ENCODE measurements around the gene NOP14. TPM values are rescaled to one million over a fixed set of nuclear protein-coding genes. Genes with fewer than 3 reads are reported as not detected.

Gene NOP14
- total RNA-seq, 1 donor from 2014 or later, result 31.5 TPM

- H3K27me3 Mint-ChIP-seq, result no peaks in the 10 kb centered on the region
- no peak for DNase-seq (ENCODE audit: low spot score, unreplicated experiment)
- H3K9me3 Mint-ChIP-seq (ENCODE audit: low read depth), result no peaks in the 10 kb centered on the region
- H3K27ac Mint-ChIP-seq, result no peak overlapping the region
- peaks cover 26% of the 10 kb centered on the region for H3K36me3 Mint-ChIP-seq (ENCODE audit: insufficient read depth)
- H3K4me1 Mint-ChIP-seq (ENCODE audit: low read depth), result no peaks in the 10 kb centered on the region
- H3K4me3 Mint-ChIP-seq (ENCODE audit: low read depth), result no peak overlapping the region
- no peak for TF ChIP-seq CTCF (IDR thresholded peaks at IDR 0.05; ENCODE audit: unreplicated experiment)
These were observed 18.4 kb downstream of the NOP14 start for GRCh38 chr4:2944586-2945526.

GRCh38 chr4:2944091-2944482 is 19.1 kb downstream of the NOP14 start:
- no peak for DNase-seq (ENCODE audit: low spot score, unreplicated experiment)
- Mint-ChIP-seq H3K9me3 (ENCODE audit: low read depth) (no peaks in the 10 kb centered on the region), H3K27ac (peak overlapping the region; percentile 20), H3K27me3 (no peaks in the 10 kb centered on the region), H3K4me3 (ENCODE audit: low read depth) (no peak overlapping the region), H3K4me1 (ENCODE audit: low read depth) (no peaks in the 10 kb centered on the region), H3K36me3 (ENCODE audit: insufficient read depth) (peaks cover 26% of the 10 kb centered on the region)
- no peak for TF ChIP-seq CTCF (IDR thresholded peaks at IDR 0.05; ENCODE audit: unreplicated experiment)

- Mint-ChIP-seq H3K9me3 (ENCODE audit: low read depth) (no peaks in the 10 kb centered on the region), H3K4me3 (ENCODE audit: low read depth) (no peak overlapping the region), H3K4me1 (ENCODE audit: low read depth) (no peaks in the 10 kb centered on the region), H3K36me3 (ENCODE audit: insufficient read depth) (peaks cover 26% of the 10 kb centered on the region), H3K27me3 (no peaks in the 10 kb centered on the region), H3K27ac (peak overlapping the region; percentile 82)
- DNase-seq (ENCODE audit: low spot score, unreplicated experiment), result no peak
- TF ChIP-seq CTCF (IDR thresholded peaks at IDR 0.05; ENCODE audit: unreplicated experiment), result no peak
These were observed 19.7 kb downstream of the NOP14 start for GRCh38 chr4:2943364-2944090.

GRCh38 chr4:2942532-2943363 is 20.5 kb downstream of the NOP14 start:
- Mint-ChIP-seq H3K9me3 (ENCODE audit: low read depth) (no peaks in the 10 kb centered on the region), H3K4me3 (ENCODE audit: low read depth) (no peak overlapping the region), H3K36me3 (ENCODE audit: insufficient read depth) (peaks cover 26% of the 10 kb centered on the region), H3K27me3 (no peaks in the 10 kb centered on the region), H3K4me1 (ENCODE audit: low read depth) (no peaks in the 10 kb centered on the region), H3K27ac (peak overlapping the region; percentile 82)
- no peak for DNase-seq (ENCODE audit: low spot score, unreplicated experiment)
- TF ChIP-seq CTCF (IDR thresholded peaks at IDR 0.05; ENCODE audit: unreplicated experiment), result no peak
